Measurements from ENCODE around the gene RCAN3.
"Not testable (repeated sequence)": the region's sequence is repeated elsewhere in the genome, so short reads cannot be mapped to it uniquely, and the experiment has no call there.

Gene RCAN3

GRCh38 chr1:24540906-24541710, 38.5 kb downstream of the RCAN3 start:
- no peak for TF ChIP-seq CTCF (IDR thresholded peaks at IDR 0.05; ENCODE audit: low read depth, low read length, missing control alignments)
- DNase-seq (ENCODE audit: extremely low read depth, low read depth): peak; percentile 26
- H3K4me3 ChIP-seq (replicated peaks; ENCODE audit: low read depth, low read length): no peak overlapping the region

GRCh38 chr1:24541711-24542346, 39.2 kb downstream of the RCAN3 start:
- no peak overlapping the region for H3K4me3 ChIP-seq (replicated peaks; ENCODE audit: low read depth, low read length)
- DNase-seq (ENCODE audit: extremely low read depth, low read depth): no peak

GRCh38 chr1:24544239-24544638, 41.6 kb downstream of the RCAN3 start:
- TF ChIP-seq CTCF (IDR thresholded peaks at IDR 0.05; ENCODE audit: low read depth, low read length, missing control alignments): no peak
- no peak for DNase-seq (ENCODE audit: extremely low read depth, low read depth)
- no peak overlapping the region for H3K4me3 ChIP-seq (replicated peaks; ENCODE audit: low read depth, low read length)

More at GRCh38 chr1:24541711-24542346, 39.2 kb downstream of the RCAN3 start:
- peak; percentile 68 for TF ChIP-seq CTCF (IDR thresholded peaks at IDR 0.05; ENCODE audit: low read depth, low read length, missing control alignments)

- DNase-seq (ENCODE audit: extremely low read depth, low read depth): no peak
- H3K4me3 ChIP-seq (replicated peaks; ENCODE audit: low read depth, low read length): no peak overlapping the region
- no peak for TF ChIP-seq CTCF (IDR thresholded peaks at IDR 0.05; ENCODE audit: low read depth, low read length, missing control alignments)
These were observed 43.0 kb downstream of the RCAN3 start for GRCh38 chr1:24545662-24546061.

GRCh38 chr1:24547195-24547594, 44.6 kb downstream of the RCAN3 start:
- DNase-seq (ENCODE audit: extremely low read depth, low read depth): no peak
- TF ChIP-seq CTCF (IDR thresholded peaks at IDR 0.05; ENCODE audit: low read depth, low read length, missing control alignments): no peak
- no peak overlapping the region for H3K4me3 ChIP-seq (replicated peaks; ENCODE audit: low read depth, low read length)

GRCh38 chr1:24548070-24548469, 45.4 kb downstream of the RCAN3 start:
- H3K4me3 ChIP-seq (replicated peaks; ENCODE audit: low read depth, low read length): no peak overlapping the region
- TF ChIP-seq CTCF (IDR thresholded peaks at IDR 0.05; ENCODE audit: low read depth, low read length, missing control alignments): no peak
- no peak for DNase-seq (ENCODE audit: extremely low read depth, low read depth)

GRCh38 chr1:24549210-24549609, 46.6 kb downstream of the RCAN3 start:
- not testable (repeated sequence) for H3K4me3 ChIP-seq (replicated peaks; ENCODE audit: low read depth, low read length); DNase-seq (ENCODE audit: extremely low read depth, low read depth)

Data from HFF-Myc (cell line).